Stimulated activated CD4-positive, alpha-beta T cell treated with anti-CD3 and anti-CD28 coated beads, TNF-alpha, amount 100 ng/mL, for 24 hours (primary cell): ENCODE measurements around the gene PRAME.
"Not testable (repeated sequence)": the region's sequence is repeated elsewhere in the genome, so short reads cannot be mapped to it uniquely, and the experiment has no call there.

Experiments used
- DNase-seq, 3 experiments: peaks; one replicate each; pipeline ENCODE4 v3.0.0-alpha.2; 2020; ENCODE audit warnings: low read depth in 3 of 3

The PRAME gene

DNA sequence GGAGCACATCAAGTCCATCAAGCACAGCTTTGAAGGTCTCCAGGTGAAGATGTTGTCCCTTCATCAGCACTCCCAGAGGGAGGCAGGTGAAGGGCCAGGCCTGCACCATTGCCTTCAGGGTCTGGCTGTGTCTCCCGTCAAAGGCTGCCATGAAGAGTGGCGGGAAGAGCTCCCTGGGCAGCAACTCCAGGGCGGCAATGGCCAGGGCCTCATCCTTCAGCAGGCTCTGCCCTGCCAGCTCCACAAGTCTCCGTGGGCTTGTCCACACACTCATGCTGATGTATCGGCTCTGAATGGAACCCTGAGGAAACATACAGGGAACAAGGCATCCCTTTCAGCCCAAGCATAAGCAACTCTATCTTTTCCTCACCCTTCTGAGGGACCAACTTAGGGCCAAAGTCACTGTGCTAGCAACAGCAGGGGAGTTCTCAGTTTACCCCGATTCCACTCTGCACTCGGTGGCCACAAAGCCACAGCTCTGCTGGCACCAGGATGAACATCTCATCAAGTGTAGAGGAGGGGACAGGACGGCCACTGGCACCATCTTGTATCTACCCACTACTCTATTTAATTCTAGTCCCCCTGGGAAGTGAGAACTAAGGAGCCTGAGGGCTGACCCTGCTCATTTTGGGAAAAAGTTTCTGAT is 8.2 kb downstream of the PRAME start:
- no peak for DNase-seq

DNA sequence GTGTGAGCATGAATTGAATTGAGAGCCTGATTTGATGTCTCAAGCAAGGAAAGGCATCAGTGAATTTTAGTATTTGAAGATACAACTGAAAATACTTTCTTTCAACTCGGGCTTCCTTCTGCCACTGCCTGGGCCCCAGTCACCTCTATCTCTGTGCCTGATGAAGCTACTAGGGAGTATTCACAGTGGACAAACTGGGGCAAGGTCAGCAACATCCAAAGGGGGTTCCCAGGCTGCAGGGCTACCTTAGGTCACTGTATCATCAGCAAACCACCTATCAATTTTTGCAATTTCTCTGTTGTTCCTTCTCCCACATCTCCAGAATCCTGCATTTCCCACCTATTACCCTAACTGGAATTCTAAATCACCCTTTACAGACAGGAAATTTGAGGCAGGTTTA is 10.2 kb downstream of the PRAME start:
- no peak for DNase-seq

DNA sequence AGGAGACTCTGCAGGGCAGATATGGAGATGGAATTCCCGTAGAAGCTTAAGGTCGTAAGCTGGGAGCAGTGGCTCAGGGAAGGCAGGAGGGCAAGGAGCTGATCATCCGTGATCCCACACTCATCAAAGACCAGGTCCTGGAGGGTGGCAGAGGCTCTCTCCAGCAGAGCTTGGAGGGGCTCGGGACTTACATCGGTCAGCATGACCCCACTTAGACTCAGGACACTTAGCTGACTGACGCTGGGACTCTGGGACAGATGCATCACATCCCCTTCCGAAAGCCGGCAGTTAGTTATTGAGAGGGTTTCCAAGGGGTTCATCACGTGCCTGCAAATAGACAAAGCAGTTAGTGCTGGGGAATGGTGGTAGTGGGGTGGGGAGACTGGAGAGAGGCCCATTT is 10.7 kb downstream of the PRAME start:
- DNase-seq = no peak

DNA sequence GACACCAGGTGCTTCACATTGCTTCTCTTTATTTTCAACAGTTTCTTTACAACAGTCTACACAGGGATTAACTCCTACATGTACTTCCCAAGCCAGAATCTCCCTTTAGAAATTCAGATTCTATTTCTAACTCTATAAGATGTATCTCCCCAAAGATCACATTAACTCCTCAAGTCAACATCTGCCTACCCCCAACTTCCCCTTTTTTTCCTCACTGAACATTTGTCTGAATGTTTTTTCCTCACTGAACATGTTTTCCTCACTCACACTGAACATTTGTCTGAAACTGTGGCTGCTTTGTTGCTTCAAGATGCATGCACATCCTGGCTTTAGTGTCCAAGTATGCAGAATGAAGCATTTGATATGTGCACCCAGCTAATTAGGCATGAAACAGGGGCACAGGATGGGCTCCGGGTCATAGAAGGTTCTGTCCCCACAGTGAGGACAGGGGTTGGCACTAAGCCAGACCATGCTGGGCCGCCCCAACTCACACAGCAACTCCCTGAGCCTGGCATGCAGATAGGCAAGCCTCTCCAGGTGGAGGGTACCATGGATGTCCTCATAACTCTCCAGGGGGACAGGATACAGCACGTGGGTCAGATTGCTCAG is 11.3 kb downstream of the PRAME start:
- DNase-seq = no peak

DNA sequence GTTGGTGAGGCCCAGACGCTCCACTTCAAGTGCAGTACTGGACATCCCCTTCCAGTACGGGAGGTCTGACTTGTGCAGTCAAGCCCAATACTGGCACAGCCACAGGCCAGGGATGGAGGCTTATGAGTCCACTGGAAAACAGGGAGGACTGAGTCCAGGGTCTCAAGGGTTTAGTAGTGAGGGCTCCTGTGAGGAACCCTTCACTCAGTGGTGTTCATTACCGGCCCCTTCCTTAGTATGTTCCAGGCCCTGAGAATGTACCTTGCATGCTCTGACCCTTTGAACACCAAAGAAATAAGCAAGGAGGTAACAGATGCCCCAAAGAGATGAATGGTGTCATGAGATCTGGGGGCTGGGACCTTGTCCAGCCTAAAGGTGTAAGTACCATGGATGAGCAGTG is 11.8 kb downstream of the PRAME start:
- no peak for DNase-seq

DNA sequence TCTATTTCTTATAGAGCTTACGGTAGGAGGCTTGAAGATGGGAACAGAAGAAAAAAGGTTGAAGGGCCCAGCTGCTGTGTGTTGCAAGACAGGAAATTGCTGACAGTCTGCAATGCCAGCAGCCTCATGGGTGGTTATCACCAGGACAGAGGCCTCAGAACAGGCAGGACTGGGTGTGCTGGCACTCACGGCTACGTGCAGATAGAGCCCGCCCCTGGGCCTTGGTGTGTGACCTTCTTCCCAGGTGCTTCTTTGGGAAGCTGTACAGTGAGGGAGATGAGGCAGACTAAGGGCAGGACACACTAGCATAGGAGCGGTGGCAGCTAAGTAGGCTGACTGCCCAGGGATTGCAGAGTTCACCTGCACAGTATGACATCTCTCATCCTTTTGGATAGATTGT is 12.6 kb downstream of the PRAME start:
- no peak for DNase-seq

DNA sequence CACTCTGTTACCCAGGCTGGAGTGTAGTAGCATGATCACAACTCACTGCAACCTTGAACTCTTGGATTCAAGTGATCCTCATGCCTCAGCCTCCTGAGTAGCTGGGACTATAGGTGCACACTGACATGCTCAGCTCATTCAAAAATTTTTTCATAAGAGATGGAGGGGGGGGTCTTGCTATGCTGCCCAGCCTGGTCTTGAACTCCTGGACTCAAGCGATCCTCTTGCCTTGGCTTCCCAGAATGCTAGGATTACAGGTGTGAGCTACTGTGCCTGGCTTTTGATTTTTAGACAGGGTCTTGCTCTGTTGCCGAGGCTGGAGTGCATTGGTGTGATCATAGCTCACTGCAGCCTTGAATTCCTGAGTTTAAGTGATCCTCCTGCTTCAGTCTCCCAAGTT is 14.0 kb downstream of the PRAME start:
- no peak for DNase-seq

DNA sequence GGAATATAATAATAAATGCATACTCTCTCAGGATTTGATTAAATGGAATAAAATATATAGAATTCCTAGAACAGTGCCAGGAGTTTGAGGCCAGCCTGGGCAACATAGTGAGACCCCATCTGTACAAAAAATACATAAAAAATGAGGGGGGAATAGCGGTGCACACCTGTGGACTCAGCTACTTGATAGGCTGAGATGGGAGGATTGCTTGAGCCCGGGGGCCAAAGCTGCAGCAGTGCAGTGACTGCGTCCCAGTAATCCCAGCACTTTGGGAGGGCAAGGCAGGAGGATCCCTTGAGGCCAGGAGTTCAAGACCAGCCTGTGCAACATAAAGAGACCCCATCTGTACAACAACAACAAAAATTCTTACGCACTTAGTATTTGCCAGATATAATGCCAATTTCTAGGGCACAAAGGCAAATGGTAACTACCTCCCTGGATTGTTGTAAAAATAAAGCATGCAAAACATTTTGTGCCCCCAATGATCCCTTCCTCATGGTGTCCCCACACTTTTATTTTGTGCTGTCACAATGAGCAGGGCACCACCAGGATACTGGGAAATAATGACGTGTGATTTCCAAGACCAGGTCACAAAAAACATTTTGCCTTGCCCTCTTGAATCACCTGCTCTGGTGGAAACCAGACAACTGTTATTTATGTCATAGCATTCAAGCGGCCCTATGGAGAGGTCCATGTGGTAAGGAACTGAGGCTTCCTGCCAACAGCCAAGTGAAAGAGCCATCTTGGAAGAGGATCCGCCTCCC is 20.7 kb downstream of the PRAME start:
- no peak for DNase-seq

DNA sequence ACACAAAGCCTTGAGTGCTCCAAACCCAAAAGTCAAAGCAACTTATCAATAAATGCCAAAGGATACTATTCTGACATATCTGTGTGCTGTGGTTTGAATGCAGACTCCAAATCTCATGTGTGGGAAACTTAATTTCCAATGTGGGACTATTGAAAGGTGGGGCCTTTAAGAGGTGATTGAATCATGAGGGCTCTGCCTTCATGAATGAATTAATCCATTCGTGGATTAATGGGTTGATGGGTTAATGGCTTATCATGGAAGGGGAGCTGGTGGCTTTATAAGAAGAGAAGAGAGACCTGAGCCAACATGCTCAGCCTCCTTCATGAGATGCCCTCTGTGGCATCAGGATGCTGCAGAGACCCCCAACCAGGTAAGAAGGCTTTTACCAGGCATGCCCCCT is 22.1 kb downstream of the PRAME start:
- no peak for DNase-seq

DNA sequence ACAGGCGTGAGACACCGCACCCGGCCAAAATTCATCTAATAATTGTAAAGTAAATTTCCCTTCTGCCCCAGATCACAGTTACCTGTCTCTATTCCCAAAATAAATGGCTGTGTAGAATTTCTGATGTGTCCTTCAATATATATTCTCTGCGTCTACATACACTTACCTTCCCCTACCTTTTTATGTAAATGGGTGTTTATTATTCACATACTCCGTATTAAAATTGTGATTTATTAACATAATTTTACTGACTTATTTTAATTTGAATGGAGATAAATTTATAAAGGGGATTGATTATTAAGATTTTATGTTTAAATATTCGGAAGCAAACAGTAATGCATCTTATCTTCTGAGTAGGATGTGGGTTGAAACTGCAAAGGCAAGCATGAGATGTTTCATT is 22.6 kb downstream of the PRAME start:
- no peak for DNase-seq

DNA sequence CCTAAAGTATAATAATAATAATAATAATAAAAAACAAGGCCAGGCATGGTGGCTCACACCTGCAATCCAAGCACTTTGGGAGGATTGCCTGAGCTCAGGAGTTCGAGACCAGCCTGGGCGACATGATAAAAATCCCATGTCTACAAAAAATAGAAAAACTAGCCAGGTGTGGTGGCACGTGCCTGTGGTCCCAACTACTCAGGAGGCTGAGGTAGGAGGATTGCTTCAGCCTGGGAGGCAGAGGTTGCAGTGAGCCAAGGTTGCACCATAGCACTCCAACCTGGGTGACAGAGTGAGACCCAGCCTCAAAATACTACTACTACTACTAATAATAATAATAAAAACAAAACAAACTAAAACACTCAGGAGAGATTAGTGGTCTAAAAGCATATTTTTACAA is 23.4 kb downstream of the PRAME start:
- no peak for DNase-seq

DNA sequence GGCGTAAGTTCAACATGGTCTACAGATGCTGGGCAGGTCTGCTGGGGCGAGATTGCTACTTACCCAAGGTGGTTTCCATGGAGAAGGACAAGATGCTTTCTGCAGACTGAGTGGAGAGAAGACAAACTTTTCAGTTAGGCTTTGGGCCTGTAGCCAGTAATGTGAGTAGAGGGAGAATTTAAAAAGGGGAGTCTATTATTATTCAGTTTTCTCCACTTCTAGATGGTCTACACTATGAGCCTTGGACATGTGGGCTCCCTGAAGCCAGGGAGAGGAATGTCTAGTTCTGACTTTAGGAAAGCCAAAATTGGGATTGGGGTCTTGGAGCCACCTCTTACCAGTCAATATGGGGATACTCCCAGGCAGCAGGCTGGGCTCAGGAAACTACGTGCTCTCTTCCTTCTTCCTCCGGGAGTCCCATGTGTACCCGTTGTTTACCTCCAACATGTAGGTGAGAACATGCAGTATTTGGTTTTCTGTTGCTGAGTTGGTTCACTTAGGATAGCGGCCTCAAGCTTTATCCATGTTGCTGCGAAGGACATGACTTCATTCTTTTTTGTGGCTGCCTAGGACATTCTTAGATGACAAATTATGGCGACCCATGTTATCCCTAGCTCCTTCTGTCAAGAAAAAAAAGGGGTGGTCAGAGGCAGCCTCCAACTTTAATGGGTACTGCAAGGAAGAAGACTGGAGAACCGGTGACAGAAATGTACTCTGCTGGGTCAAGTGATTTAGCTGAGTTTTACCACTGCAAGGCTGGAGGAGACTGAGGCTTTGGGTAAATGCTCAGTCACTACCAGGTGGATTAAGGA is 24.3 kb downstream of the PRAME start:
- no peak for DNase-seq

DNA sequence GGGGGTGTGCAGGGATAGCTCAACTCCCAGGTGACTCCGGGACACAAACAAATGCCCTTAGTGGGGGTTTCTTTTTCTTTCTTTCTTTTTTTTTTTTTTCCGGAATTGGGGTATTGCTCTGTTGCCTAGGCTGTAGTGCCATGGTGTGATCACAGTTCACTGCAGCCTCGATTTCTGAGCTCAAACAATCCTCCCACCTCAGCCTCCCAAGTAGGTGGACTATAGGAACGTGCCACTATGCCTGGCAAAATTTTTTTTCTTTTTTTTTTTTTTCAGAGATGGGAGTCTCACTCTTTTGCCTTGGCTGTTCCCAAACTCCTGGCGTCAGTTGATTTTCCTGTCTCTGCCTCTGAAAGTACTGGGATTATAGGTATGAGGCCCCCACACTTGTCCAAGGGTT is 25.2 kb downstream of the PRAME start:
- DNase-seq = no peak

DNA sequence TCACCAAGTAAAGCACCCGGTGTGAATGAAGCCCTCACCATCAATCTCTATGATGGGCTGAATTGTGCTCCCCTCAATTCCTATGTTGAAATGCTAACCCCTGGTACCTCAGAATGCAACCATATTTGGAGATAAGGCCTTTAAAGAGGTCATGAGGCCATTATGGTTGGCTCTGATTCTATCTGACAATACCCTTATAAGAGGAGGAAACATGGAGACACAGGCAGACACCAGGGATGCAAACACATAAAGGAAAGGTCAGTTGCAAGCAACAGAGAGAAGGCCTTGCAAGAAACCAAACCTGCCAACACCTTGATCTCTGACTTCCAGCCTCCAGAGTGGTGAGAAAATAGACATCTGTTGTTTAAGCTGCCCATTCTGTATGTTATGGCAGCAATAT is 25.6 kb downstream of the PRAME start:
- DNase-seq = no peak

DNA sequence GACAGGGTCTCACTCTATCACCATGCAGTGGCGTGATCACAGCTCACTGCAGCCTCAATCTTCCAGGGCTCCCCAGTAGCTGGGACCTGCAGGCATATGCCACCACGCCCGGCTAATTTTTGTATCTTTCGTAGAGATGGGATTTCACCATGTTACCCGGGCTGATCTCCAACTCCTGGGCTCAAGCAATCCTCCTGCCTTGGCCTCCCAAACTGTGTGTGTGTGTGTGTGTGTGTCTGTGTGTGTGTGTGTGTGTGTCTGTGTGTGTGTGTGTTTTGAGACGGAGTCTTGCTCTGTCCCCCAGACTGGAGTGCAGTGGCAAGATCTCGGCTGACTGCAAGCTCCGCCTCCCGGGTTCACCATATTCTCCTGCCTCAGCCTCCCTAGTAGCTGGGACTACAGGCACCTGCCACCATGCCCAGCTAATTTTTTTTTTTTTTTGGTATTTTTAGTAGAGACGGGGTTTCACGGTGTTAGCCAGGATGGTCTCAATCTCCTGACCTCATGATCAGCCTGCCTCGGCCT is 26.5 kb downstream of the PRAME start:
- not testable (repeated sequence) for DNase-seq

DNA sequence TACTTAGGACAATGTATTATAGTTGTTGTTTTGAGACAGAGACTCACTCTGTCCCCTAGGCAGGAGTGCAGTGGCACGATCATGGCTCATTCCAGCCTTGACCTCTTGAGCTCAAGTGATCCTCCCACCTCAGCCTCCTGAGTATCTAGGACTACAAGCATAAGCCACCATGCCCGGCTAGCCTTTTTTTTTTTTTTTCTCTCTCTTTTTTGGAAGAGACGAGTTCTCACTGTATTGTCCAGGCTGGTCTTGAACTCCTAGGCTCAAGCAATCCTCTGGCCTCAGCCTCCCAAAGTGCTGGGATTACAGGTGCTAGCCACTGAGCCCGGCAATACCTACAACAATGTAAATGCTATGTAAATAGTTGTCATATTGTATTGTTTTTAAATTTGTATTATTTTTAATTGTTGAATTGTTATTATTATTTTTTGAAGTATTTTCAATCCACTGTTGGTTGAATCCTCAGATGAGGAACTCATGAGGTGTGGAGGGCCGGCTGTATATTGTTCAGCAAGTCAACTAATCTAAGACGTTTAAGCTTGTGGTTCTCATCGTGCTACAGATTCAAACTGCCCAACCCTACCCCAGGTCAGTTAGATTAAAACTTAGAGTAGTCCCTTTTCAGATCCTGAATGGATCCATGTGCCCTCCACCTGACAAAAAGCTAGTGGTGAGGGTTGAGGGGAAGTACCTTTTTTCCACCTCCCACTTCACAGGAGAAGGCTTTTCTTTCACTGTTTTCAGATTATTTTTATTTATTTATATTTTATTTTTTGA is 27.1 kb downstream of the PRAME start:
- DNase-seq = no peak

DNA sequence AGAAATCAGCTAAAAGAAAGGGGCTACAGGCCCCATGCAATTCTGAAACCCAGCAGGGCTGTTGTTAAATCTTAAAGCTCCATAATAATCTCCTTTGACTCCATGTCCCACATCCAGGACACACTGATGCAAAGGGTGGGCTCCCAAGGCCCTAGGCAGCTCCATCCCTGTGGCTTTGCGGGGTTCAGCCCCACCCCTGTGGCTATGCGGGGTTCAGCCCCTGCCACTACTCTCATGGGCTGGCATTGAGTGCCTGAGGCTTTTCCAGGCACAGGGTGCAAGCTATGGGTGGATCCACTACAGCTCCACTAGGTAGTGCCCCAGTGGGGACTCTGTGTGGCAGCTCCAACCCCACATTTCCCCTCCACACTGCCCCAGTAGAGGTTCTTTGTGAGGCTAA is 30.3 kb downstream of the PRAME start:
- DNase-seq = no peak

DNA sequence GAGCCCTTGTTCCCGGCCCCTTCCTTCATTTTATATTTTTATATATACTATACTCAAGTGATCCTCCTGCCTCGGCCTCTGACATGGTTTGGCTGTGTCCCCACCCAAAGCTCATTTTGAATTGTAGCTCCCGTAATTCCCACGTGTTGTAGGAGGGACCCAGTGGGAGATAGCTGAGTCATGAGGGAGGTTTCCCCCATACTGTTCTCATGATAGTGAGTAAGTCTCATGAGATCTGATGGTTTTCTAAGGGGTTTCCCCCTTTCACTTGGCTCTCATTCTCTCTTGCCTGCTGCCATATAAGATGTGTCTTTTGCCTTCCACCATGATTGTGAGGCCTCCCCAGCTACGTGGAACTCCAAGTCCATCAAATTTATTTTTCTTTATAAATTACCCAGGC is 31.8 kb downstream of the PRAME start:
- DNase-seq = no peak

DNA sequence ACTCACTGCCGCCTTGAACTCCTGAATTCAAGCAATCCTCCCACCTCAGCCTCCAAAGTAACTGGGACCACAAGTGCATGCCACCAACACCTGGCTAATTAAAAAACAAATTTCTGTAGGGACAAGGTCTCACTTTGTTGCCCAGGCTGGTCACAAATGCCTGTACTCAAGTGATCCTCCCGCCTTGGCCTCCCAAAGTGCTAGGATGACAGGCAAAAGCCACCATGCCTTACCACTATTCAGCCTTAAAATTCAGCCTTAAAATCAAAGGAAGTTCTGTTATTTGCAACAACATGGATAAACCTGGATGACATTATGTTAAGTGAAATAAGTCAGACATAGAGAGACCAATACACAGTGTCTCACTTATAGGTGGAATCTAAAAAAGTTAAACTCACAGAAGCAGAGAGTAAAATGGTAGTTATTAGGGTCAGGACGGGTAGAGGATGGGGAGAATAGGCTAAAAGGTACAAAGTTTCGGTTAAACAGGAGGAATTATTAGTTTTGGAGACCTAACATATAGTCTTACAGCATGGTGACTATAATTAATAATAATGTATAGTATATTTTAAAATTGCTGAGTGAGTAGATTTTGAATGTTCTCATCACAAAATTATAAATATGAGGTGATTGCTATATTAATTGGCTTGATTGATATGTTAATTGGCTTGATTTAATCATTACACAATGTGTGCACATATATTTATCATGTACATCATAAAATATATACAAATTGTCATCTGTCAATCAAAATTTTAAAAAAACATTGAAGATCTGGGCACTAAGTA is 32.7 kb downstream of the PRAME start:
- no peak for DNase-seq

DNA sequence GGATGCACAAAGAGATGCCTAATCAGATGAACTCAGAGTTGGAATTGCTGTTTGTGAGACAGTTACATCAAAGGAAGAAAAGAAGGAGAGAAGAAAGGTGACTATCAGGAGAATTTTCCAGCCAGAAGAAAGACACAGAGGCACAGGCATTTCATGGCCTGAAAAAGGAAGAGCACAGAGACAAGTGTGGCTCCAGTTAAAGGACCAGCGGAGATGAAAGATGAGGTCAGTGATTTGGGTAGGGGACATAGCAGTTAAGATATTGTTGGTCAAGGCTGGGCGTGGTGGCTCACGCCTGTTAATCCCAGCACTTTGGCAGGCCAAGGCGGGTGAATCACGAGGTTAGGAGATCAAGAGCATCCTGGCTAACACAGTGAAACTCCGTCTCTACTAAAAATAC is 35.6 kb downstream of the PRAME start:
- no peak for DNase-seq

DNA sequence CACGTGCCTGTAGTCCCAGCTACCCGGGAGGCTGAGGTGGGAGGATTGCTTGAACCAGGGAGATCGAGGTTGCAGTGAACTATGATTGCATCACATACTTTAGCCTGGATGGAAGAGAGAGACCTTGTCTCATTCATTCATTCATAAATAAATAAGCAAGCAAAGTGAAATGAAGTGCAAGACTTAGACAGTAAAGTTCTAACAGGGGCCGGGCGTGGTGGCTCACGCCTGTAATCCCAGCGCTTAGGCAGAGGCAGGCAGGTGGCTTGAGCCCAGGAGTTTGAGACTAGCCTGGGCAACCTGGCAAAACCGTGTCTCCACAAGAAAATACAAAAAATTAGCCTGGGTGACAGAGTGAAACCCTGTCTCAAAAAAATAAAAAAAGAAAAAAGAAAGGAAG is 37.4 kb downstream of the PRAME start:
- DNase-seq = no peak
